Stimulated activated CD4-positive, alpha-beta T cell treated with anti-CD3 and anti-CD28 coated beads, Interleukin-4, amount 100 ng/mL, for 1 hour (primary cell): ENCODE data around the gene ZNF155.
A peak's percentile ranks its signal among the peaks of the same experiment; 100 is the strongest.
"Not testable (repeated sequence)": the region's sequence is repeated elsewhere in the genome, so short reads cannot be mapped to it uniquely, and the experiment has no call there.

Experiments used
- DNase-seq: peaks from one replicate; pipeline ENCODE4 v3.0.0-alpha.2; 2020

ZNF155 gene

DNA sequence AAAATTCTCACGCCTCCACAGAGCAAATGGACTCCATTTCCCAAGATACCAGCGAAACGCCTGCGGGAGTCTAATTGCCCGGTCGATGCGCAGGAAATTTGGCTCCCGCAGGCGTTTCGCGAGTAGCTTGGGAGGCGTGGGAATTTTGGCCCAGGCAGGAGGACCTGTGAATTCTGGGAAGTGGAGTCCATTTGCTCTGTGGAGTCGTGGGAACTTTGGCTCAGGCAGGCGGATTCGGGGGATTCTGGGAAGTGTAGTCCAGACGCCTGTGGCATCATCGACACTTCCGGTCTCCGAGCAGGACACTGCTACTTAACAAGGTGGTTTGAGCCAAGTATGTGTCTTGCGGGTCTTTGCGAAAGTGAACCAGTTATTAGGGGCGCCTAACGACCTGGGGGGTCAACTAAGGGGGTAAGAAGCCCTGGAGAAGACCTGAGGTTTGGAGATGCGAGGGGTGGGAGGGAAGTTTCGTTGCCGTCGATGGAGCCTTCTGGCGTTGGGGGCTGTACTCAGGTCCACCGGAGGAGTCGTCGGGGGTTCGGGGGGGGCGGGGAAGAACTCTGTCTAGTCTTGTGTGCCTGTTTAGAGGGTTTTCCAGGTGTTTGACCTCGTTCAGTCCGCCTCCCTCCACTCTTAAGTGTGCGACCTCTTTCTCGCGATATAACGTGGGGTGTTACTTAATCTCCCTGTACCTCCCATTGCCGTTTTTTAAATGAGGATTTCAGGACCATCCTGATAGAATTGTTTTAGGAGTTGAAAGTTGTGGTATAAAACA is at the start of gene ZNF155:
Gene ZNF155, plus strand, starts transcription at position 277 of the 775 bp plus-strand sequence. CDS start 4,356 bp downstream, outside the sequence.
- peak; percentile 62 for DNase-seq

- DNase-seq, result peak; percentile 86
These were observed 48.8 kb upstream of the ZNF155 start, which contains the start of gene ZNF45 for GRCh38 chr19:43934985-43935708. Gene ZNF45 (minus strand): TSS chr19:43935282. CDS start chr19:43922185, 13,097 bp downstream.

- DNase-seq, result no peak
These were observed 47.8 kb upstream of the ZNF155 start for GRCh38 chr19:43936188-43936587.

DNA sequence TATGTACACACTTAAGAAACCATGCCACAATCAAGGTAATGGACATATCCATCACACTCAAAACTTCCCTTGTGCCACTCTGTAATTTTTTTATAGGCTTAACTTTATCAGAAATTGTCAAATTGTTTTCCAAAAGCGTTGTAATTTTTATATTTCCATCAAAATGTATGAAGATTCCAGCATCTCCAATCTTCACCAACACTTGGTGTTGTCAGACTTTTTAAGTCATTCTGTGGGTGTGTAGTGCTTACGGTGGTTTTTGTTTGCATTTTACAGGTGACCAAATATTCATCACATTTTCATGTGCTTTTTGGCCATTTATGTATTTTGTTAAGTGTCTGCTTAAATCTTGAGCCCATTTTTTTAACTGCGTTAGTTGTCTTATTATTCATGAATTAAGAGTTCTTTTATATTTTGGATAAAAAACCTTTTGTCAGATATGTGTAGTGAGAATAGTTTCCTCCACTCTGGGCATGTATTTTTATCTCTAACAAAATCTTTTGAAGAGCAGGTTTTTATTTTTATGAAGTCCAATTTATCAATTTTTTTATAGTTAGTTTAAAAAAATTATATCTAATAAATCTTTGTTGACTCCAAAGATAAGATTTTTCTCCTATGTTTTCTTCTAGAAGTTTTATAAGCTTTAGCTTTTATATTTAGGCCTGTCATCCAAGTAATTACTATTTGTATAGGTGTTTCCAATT is 44.3 kb upstream of the ZNF155 start:
- no peak for DNase-seq

DNA sequence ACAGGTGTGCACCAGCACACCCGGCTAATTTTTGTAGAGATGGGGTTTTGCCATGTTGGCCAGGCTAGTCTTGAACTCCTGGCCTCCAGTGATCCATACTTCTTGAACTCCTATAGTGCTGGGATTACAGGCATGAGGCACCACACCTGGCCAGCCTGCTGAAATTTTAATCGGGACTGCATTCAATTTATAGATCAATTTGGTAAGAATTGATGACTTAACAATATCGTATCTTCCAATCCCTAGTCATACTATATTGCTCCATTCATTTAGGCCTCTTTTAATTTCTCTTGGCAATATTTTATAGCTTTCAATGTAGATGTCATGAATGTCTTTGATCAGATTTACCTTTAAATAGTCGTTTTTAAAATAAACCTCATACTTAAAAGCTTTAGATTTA is 43.3 kb upstream of the ZNF155 start:
- DNase-seq, result no peak

DNA sequence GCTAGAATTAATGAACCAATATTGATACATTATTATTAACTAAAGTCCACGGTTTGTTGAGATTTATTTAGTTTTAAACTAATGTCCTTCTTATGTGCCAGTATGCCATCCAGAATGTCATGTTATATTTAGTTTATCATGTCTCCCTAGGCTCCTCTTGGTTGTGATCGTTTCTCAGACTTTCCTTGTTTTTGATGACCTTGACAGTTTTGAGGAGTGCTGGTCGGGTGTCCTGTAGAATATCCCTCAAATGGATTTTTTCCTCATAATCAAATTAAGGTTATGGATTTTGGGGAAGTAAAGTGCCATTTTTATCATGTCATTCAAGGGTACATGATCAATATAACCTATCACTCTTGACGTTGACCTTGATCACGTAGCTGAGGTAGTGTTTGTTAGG is 42.8 kb upstream of the ZNF155 start:
- no peak for DNase-seq

GRCh38 chr19:43947412-43947811 is 36.6 kb upstream of the ZNF155 start:
- DNase-seq, result not testable (repeated sequence)

DNA sequence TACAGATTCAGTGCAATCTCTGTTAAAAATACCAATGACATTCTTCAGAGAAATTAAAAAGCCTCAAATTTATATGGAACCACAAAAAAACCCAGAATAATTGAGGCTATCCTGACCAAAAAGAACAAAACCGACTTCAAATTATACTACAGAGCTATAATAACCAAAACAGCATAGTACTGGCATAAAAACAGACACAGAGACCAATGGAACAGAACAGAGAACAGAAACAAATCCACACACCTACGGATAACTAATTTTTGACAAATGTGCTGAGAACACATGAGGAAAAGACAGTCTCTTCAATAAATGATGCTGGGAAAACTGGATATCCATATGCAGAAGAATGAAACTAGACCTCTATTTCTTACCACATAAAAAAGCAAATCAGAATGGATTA is 34.2 kb upstream of the ZNF155 start:
- not testable (repeated sequence) for DNase-seq

- DNase-seq, result peak; percentile 51
These were observed 32.9 kb upstream of the ZNF155 start, which contains the start of gene ZNF221 for GRCh38 chr19:43950834-43951645. Gene ZNF221 (plus strand): TSS chr19:43951228. CDS start chr19:43962727, 11,499 bp downstream.

GRCh38 chr19:43956827-43957226 is 27.2 kb upstream of the ZNF155 start:
- DNase-seq, result no peak

DNA sequence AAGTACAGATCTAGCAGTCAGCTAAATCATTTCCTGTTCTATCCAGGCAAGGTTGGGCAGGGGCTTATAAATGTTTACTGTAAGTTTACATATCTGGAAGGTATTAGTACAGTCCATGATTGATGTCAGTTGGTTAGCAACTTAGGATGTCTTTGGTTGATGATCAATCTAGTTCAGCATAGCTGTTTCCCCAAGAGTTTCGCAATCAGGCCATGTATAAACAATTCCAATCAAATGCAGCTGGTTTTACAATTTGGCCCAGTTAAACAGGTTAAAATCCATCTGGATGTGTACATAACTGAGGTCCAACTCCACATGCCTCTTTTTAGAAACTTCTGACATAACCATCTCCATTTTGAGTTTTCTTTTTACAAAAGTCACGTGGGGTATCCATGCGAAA is 26.1 kb upstream of the ZNF155 start:
- no peak for DNase-seq

GRCh38 chr19:43960411-43960810 is 23.6 kb upstream of the ZNF155 start:
- DNase-seq, result no peak

DNA sequence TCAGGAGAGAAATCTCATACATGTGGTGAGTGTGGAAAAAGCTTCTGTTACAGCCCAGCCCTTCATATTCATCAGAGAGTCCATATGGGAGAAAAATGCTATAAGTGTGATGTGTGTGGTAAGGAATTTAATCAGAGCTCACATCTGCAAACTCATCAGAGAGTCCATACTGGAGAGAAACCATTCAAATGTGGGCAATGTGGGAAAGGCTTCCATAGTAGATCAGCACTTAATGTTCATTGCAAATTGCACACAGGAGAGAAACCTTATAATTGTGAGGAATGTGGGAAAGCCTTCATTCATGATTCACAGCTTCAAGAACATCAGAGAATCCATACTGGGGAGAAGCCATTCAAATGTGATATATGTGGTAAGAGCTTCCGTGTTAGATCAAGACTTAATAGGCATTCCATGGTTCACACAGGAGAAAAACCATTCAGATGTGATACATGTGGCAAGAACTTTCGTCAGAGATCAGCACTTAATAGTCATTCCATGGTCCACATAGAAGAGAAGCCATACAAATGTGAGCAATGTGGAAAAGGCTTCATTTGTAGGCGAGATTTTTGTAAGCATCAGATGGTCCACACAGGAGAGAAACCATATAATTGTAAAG is 17.8 kb upstream of the ZNF155 start:
- no peak for DNase-seq

DNA sequence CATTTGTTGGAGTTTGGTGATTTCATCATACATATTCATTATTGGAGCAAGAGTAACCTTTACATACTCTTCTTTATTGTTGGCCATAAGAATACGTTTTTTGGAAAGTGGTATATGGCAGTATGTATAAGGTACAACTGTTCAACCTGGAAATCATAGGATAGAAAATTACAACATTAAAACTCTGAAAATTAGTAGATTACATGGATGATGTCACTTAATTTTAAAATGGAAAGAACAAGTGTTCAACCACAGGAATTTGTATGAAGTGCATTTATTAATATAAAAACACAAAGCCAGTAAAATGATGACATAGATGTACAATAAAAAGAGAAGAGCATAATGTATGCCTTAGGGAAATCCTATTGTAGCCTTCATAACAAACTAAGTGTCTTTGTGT is 7.3 kb upstream of the ZNF155 start:
- DNase-seq, result no peak

DNA sequence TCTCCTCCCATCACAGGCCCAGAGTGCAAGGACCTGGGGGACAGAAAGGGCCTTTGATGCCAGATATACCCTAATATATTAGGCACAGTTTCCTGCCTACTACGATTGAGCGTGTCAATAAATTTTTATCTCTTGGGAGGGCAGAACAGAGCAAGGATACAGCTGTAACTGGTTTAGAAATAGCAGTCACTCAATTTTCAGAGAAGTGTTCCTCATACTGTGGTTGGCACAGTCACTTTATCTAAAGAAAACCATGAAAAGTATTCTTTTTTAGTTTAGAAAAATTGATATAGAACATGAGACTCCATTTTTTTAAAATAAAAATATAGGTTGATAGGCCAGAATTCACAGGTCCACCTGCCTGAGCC is 460 bp upstream of the ZNF155 start:
- DNase-seq, result no peak

DNA sequence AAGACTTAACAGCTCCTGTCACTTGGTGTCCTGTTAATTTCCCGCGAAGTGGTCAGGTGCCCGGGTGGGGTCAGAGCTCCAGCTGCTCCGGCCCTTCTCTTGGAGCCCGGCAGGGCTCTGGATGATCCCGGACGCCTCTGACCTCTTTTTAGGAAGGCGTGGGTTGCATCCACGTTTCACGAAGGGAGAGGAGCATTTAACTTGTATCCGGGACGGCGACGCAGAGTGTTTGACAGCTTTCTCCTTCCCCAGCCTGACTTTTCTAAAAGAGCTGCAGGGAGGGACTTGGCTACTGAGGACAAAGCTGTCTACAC is 656 bp downstream of the ZNF155 start:
- no peak for DNase-seq

GRCh38 chr19:43997631-43998290 is 13.8 kb downstream of the ZNF155 start:
- DNase-seq, result no peak

- no peak for DNase-seq
These were observed 18.2 kb downstream of the ZNF155 start for GRCh38 chr19:44002212-44002565.

DNA sequence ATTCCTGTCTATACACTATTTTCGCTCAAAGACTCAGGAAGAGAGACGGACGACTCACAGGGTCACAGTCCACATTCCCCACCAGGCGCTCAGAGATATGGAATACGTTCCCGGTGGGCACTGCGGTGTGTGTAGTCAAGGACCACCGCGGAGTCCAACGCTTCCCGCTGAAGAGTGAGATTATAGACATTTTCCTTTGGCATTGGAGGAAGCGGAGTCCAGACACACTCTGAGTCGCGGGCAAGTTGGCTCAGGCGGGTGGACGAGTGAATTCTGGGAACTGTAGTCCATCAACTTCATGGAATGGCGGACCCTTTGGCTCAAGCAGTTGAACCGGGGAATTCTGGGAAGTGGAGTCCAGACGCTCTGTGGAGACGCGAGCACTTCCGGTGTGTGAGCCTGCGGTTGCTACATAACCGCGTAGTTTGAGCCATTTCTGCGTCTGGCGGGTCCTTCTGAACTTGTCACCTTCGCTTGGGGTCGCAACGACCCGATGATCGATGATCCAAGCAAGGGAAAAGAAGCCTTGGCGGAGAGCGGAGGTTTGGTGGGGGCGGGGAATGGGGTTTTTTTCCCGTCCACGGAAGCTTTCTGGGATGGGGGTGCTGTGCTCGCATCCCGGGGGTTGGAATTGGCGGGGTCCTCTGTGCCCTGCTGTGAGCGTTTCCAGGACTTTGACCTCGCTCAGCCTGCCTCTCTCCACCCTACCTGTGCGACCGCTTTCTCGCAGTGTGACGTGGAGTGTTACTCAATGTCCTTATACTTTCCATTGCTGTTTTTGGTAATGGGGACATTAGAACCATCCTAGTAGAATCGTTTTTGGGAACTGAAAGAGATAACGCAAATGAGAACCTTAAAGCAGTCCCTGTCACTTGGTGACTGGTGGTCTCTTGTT is 18.8 kb downstream of the ZNF155 start, which contains the start of gene ZNF230:
Gene ZNF230, plus strand, starts transcription at position 392 of the 895 bp plus-strand sequence. CDS start 4,122 bp downstream, outside the sequence.
- DNase-seq, result peak; percentile 73

DNA sequence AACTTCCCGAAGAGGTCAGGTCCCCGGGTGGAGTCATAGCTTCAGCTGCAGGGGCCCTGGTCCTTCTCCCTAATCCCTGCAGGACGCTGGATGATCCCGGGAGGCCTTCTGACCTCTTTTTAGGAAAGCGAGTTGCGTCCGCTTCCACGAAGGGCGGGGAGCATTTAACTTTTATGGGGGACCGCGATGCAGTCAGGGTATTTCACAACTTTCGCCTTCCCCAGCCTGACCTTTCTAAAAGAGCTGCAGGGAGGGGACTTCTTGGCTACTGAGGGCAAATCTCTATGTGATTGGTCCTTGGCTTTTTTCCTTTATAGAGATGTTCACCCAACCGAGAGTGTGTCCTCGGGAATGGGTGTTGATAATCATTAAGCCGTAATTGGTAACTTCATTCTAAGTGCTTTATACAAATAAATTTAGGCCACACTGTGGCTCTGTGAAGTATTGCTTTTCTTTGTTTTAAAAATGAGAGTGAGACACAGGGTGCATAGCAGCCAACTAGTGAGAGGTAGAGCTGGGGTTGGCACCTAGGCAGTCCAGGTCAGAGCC is 19.5 kb downstream of the ZNF155 start:
- DNase-seq, result no peak
